NCI-H748 (cell line): Measurements from ENCODE around the gene FGD3.

ENCODE experiments used
- DNase-seq: peaks from one replicate; lab custom pipeline; 2025; ENCODE audit not compliant: unreplicated experiment; lab: John Stamatoyannopoulos, UW

The FGD3 gene

DNA sequence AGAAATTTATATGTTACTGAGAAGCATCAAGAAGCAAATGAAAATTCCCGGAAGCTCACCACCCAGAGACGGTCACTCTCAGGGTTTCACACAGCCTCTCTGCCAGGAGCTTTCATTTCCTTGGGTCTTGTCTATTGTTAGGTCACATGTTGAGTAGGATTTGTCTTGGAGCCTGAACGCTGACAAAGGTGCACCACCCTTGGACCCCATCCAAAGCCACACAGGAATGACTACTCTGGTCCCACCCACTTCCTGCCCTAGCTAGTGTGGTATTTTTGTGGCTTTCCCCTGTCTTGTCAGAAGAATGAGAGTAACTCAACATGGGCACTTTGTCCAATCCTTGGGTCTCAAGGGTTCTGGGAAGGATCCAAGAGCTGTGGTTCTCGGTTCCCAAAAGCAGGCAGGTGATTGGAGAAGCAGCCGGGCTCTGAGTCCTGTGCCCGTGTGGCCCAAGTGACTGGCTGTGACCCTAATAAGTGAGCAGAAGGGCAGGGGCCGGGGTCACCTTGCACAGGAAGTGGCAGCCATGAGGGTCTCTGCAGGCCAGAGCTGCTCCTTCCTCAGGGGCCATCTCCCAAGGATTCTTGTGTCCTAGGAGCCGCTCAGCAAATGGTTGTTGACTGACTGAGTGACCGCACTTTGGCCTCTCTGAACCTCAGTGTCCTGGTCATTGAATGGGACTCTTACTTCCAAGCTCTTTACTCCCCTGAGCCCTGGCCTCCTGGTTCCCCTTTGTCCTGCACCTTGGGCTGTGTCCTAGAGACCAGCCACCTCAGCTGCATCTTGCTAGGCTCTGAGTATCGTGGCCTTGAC lies 6.9 kb downstream of the FGD3 start:
- peak; percentile 88 for DNase-seq

DNA sequence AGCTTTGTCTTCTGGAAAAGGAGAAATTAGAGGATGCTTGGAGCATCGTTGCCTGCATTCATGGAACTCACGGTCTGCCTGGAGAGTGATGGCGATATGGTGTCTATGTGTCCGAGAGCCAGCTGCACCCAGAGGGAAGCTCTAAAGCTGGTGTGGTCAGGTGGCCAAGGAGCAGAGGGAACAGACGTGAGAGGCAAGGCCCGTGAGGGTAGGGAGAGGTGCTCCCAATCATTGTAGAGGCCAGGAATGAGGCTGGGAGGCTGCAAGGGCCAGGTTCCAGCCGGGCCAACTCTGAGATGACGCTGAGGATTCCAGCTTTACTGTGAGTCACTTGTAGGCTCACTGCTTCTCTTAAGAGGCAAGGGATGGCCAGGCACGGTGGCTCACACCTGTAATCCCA lies 7.6 kb downstream of the FGD3 start:
- DNase-seq, result no peak

DNA sequence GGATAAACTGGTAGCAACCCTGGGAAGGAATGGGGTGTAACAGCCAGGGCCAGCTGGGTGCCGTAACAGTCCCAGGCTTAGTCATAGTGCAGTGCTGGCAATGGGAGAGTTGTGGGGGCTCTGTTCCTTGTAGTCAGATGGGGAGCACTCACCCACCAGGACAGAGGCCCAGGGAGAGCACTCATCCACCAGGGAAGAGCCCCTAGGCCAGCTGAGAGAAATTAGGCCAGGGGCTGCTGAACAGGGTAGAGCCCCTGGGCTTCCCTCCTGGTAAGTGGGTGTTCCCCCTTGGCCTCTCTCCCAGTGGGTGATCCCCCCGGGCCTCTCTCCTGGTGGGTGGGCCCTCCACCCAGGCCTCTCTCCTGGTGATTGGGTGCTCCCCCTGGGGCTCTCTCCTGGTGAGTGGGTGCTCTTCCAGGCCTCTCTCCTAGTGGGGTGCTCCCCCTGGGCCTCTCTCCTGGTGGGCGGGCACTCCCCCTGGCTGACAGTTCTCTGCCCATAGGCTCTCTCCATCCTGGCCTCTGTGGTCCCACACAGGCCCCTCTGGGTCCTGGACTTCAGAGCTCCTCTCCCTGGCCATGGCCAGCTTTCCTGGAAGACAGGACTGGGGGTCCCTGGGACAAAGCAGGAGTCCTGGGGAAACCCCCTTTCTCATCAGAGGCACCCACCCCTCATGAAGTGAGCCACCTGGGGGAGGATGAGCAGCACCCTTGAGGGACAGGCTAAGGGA lies 13.4 kb downstream of the FGD3 start:
- no peak for DNase-seq

GRCh38 chr9:92961627-92962302 lies 14.4 kb downstream of the FGD3 start:
- DNase-seq, result no peak

- DNase-seq, result no peak
Observed at GRCh38 chr9:92962303-92962649, 15.0 kb downstream of the FGD3 start.

- no peak for DNase-seq
Observed at GRCh38 chr9:92962846-92963245, 15.5 kb downstream of the FGD3 start.

GRCh38 chr9:92963831-92964606 lies 16.7 kb downstream of the FGD3 start:
- DNase-seq, result no peak

- no peak for DNase-seq
Observed at GRCh38 chr9:92964607-92965060, 17.3 kb downstream of the FGD3 start.

DNA sequence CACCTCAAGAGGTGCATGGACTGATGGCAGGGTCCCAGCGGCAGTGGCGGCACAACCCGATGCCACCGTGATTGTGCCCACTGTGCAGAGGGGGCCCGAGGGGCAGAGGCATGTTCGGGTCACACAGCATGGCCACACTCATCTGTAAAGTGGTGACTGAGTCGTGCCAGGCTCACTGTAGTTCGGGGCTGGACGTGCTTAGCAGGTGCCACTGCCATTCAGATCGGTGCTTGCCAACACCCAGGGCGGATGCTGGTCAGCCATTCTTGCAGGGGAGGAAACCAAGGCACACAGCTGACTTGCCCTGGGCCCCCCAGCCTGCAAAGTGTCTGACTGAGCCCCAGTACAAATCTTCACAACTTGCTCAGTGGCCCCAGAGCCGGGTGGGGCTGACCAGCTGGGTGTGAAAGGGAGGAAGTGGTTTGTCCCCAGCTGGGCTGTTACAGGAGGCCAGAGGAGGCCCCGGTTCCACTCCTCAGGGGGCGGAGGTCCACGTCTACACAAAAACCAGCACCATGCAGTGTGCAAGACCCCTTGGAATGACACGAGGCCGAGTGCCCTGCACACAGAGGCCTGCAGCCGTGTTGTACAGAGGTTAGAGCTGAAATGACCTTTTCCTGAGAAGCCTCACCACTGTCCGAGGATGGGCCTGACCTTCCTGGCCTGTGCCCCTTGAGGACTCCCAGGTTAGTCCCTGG lies 17.9 kb downstream of the FGD3 start:
- no peak for DNase-seq

GRCh38 chr9:92965759-92966517 lies 18.6 kb downstream of the FGD3 start:
- no peak for DNase-seq

- DNase-seq, result no peak
Observed at GRCh38 chr9:92966518-92966800, 19.1 kb downstream of the FGD3 start.

DNA sequence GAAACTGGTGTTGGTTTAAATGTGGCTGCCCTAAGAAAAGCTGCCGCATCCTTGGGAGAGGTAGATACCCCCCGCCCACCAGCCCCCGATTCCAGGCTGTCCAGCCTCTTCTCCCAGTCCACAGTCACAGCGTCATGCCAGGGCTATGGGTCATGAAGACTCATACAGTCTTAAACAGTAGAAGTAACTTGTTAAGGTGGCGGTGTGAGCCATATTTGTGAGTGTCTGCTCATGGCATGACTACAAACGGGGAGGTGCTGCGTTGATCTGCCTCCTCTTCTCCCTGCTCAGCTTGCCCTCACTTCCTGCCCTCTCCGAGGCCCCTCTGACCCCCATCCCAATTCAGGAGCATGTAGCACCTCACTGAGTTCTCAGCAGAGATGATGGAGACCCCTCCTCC lies 20.8 kb downstream of the FGD3 start:
- no peak for DNase-seq

DNA sequence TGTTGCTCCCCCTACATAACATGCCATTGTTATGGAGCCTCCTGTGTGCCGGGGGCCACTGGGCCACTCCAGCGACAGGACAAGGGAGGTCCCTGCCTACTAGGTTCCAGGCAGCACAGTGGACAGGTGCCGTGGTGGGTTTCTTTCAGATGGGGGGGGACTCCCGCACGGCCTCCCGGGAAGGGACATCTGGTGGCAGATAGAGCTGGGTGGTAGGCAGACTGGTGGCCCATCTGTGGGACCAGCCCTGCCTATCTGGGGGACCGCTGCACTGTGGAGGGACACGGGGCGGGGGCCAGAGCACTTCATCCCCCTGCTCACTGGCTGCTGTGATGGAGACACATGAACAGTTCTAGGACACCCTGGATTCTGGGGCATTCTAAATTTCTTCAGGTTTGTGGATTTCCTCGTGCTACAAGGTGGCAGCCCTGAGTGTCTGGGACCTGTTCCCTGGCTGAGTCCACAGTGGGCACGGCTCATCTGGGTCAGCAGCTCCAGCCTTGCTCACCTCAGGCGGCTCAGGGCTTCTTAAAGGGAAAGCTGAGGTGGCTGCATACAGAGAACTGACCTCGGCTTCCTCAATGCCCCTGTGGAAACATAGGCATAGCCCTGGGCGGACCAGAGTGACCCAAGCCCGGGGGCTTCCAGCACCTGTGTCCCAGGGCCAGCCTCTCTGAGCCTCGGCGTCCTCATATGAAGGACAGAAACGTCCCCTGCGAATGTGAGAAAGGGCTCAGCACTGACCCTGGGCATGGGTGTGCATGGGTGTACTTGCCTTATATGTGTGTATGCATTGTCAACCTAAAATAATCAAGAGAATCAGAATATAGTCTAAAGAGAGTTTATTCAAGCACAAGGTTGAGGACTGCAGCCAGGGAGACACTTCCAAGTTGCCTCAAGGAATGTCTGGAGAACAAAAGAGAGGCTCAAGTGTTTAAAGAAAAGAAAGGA lies 22.5 kb downstream of the FGD3 start:
- no peak for DNase-seq

- no peak for DNase-seq
Observed at GRCh38 chr9:92970467-92970923, 23.2 kb downstream of the FGD3 start.

- DNase-seq, result no peak
Observed at GRCh38 chr9:92971121-92971520, 23.8 kb downstream of the FGD3 start.

- no peak for DNase-seq
Observed at GRCh38 chr9:92971776-92972175, 24.5 kb downstream of the FGD3 start.

GRCh38 chr9:92973700-92974099 lies 26.4 kb downstream of the FGD3 start:
- no peak for DNase-seq

DNA sequence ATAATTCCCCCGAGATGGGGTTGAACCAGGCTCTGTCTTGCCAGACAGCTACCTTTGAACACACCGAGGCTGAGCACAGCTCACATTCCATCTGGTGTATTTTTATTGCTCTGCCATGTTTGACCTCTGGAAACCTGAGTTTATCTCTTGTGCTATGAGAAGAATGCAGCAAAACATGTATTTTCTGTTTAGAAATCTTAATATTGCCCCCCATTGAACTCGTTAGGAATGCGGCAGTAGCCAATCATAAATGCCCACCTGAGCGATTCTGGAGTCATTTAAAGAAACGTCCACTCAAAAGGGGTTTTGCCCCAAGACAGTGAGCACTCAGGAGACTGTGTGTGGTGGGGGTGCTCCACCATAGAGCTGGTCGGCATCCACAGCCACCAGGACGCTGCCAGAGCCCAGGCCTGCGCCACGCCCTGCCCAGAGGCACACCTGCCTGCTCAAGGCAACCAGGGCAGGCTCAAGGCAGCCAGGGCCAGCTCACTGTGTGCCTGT lies 26.9 kb downstream of the FGD3 start:
- DNase-seq, result no peak
